HCT116 (cell line): ENCODE data around the gene POLR2C. TPM values are rescaled to one million over a fixed set of nuclear protein-coding genes. Genes with fewer than 3 reads are reported as not detected.

ENCODE experiments used
- ATAC-seq: fragments of 200-7000 bp; cut with Tn5 transposase; 2 replicates; pipeline ENCODE4 v1.9.1; 2020; ENCODE audit warnings: mild to moderate bottlenecking, moderate library complexity
- BruUV-seq: library from RNA; stranded (reverse); fragments of 400-500 nt; replicated peaks from 2 replicates; lab custom pipeline; 2021; lab: Mats Ljungman, UMichigan
- CTCF ChIA-PET: fragments of 300-600 bp; sonication (Branson Sonifier 250); formaldehyde crosslinking; loops from one replicate; lab custom pipeline; 2021; ENCODE audit warnings: antibody characterized with exemption; lab: Charles Lee
- POLR2A ChIA-PET: fragments of 300-600, 350-600 bp; sonication (Branson Sonifier 250); formaldehyde crosslinking; loops from one replicate; lab custom pipeline; 2021; ENCODE audit warnings: antibody characterized with exemption; lab: Charles Lee
- RAD21 ChIA-PET, 2 experiments: fragments of 300-600 bp; sonication (Branson Sonifier 250); formaldehyde crosslinking; loops; one replicate each; lab custom pipeline; 2023; ENCODE audit warnings: low total read pairs in 2 of 2; ENCODE audit not compliant: uncharacterized antibody in 2 of 2, unreplicated experiment in 2 of 2, low non-redundant PET in 1 of 2; lab: Charles Lee
- DNase-seq: peaks from one replicate; pipeline ENCODE4 v3.0.0-alpha.2; 2010; ENCODE audit warnings: low read depth, low spot score
- H2AFZ ChIP-seq: fragments of 200-600 bp; shearing (Covaris generic), sonication (generic); 2 replicates; pipeline ENCODE4 v1.6.1; 2017; ENCODE audit warnings: low read depth, mixed run types, mixed read lengths, antibody characterized with exemption, low read length; ENCODE audit not compliant: poor library complexity, severe bottlenecking
- H3K27ac ChIP-seq: 2 replicates; pipeline ENCODE4 v1.5.1; 2012; ENCODE audit warnings: low read depth, low read length
- H3K27me3 ChIP-seq: fragments of 200-600 bp; sonication (generic); 2 replicates; pipeline ENCODE4 v1.6.1; 2016; ENCODE audit warnings: mixed run types, low read length, mixed read lengths; ENCODE audit not compliant: insufficient read depth
- H3K36me3 ChIP-seq, 2 experiments: fragments of 200-500 bp in 1 of 2; fragments of 200-600 bp in 1 of 2; sonication (Bioruptor generic) in 1 of 2; sonication (generic) in 1 of 2; 2 replicates each; pipeline versions ENCODE4 v1.5.1 to v1.6.1; 2014 to 2016; ENCODE audit warnings: low read length in 2 of 2, inconsistent platforms in 1 of 2, mixed read lengths in 1 of 2, mixed run types in 1 of 2; ENCODE audit not compliant: insufficient read depth in 2 of 2, control insufficient read depth in 1 of 2
- H3K4me1 ChIP-seq, 2 experiments: fragments of 200-600 bp in 1 of 2; sonication (generic) in 1 of 2; 2 replicates each; pipeline versions ENCODE4 v1.5.1 to v1.6.1; 2012 to 2017; ENCODE audit warnings: low read length in 2 of 2, inconsistent platforms in 1 of 2, mild to moderate bottlenecking in 1 of 2, mixed read lengths in 1 of 2, mixed run types in 1 of 2, moderate library complexity in 1 of 2; ENCODE audit not compliant: insufficient read depth in 2 of 2, control insufficient read depth in 1 of 2
- H3K4me2 ChIP-seq: fragments of 200-600 bp; sonication (generic); 2 replicates; pipeline ENCODE4 v1.6.1; 2017; ENCODE audit warnings: mixed run types, low read length, mixed read lengths
- H3K4me3 ChIP-seq, 2 experiments: fragments of 200-600 bp in 1 of 2; sonication (generic) in 1 of 2; replicated peaks in 1 of 2; 2 replicates each; pipeline ENCODE4 v1.5.1; 2011 to 2016; ENCODE audit warnings: low read length in 2 of 2, control low read depth in 1 of 2, low read depth in 1 of 2, mild to moderate bottlenecking in 1 of 2, mixed read lengths in 1 of 2, mixed run types in 1 of 2
- H3K79me2 ChIP-seq: fragments of 200-600 bp; sonication (generic); 2 replicates; pipeline ENCODE4 v1.6.1; 2017; ENCODE audit warnings: mild to moderate bottlenecking, mixed run types, low read length, moderate library complexity, mixed read lengths; ENCODE audit not compliant: insufficient read depth
- H3K9ac ChIP-seq: fragments of 200-600 bp; sonication (generic); 2 replicates; pipeline ENCODE4 v1.6.1; 2016; ENCODE audit warnings: low read length, mixed read lengths
- H3K9me2 ChIP-seq: fragments of 200-600 bp; sonication (generic), shearing (Covaris generic); 2 replicates; pipeline ENCODE4 v1.6.1; 2017; ENCODE audit warnings: mixed run types, mild to moderate bottlenecking, moderate library complexity; ENCODE audit not compliant: insufficient read depth
- H3K9me3 ChIP-seq, 2 experiments: fragments of 200-500 bp in 1 of 2; fragments of 200-600 bp in 1 of 2; sonication (Bioruptor generic) in 1 of 2; sonication (generic) in 1 of 2; 2 replicates each; pipeline ENCODE4 v1.6.1; 2014 to 2017; ENCODE audit warnings: low read length in 2 of 2, mixed read lengths in 2 of 2, inconsistent platforms in 1 of 2, low read depth in 1 of 2, mild to moderate bottlenecking in 1 of 2, mixed run types in 1 of 2, moderate library complexity in 1 of 2; ENCODE audit not compliant: control insufficient read depth in 1 of 2, insufficient read depth in 1 of 2
- H4K20me1 ChIP-seq: fragments of 200-600 bp; sonication (generic), shearing (Covaris generic); 2 replicates; pipeline ENCODE4 v1.6.1; 2017; ENCODE audit warnings: mixed run types, mild to moderate bottlenecking, moderate library complexity; ENCODE audit not compliant: insufficient read depth
- CEBPB ChIP-seq: IDR thresholded peaks from 2 replicates; pipeline ENCODE4 v1.6.1; 2012; ENCODE audit warnings: low read depth
- EZH2phosphoT487 ChIP-seq: fragments of 200-600 bp; IDR thresholded peaks from 2 replicates; pipeline ENCODE4 v1.6.1; 2018; ENCODE audit warnings: antibody characterized with exemption, borderline replicate concordance
- POLR2A ChIP-seq: IDR thresholded peaks from 2 replicates; pipeline ENCODE4 v1.7.0; 2011; ENCODE audit warnings: borderline replicate concordance; ENCODE audit not compliant: insufficient read depth, insufficient read length; ENCODE audit errors: extremely low read depth
- SIN3A ChIP-seq: IDR thresholded peaks from 2 replicates; pipeline ENCODE4 v1.6.1; 2012; ENCODE audit warnings: low read depth
- TCF7L2 ChIP-seq: IDR thresholded peaks from 2 replicates; pipeline ENCODE4 v1.7.0; 2011; ENCODE audit warnings: borderline replicate concordance, inconsistent platforms; ENCODE audit not compliant: insufficient read depth, insufficient read length; ENCODE audit errors: extremely low read depth
- ZFX ChIP-seq: fragments of 450-650 bp; IDR thresholded peaks from 2 replicates; pipeline ENCODE4 v1.6.1; 2017
- intact Hi-C: fragments of 100-400 bp; cut with micrococcal nuclease; formaldehyde crosslinking; loops from 2 replicates; pipeline ENCODE4 v1.10.0; 2022
- total RNA-seq: library from RNA; stranded (reverse); gene quantifications from one replicate; pipeline ENCODE4 v1.2.1, GENCODE V29; 2021; ENCODE audit not compliant: unreplicated experiment
- TF ChIP-seq, protein P1 (sequence below): IDR thresholded peaks from 2 replicates; pipeline ENCODE4 v1.6.1; 2012

Gene POLR2C
- total RNA-seq, 1 experiment from 2014 or later: 74.4 TPM

GRCh38 chr16:57480754-57481230, 18.3 kb downstream of the POLR2C start:
- intact Hi-C loops: no loop called here
- TF ChIP-seq CEBPB (no peak), POLR2A (no peak), EZH2phosphoT487 (no peak), ZFX (no peak), TCF7L2 (no peak)
- TF ChIP-seq, protein P1, sequence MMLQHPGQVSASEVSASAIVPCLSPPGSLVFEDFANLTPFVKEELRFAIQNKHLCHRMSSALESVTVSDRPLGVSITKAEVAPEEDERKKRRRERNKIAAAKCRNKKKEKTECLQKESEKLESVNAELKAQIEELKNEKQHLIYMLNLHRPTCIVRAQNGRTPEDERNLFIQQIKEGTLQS: no peak
- H3K4me3 ChIP-seq: no peak overlapping the region
- H3K27ac ChIP-seq: no peak overlapping the region
- no peaks in the 10 kb centered on the region for H3K27me3 ChIP-seq
- no peak overlapping the region for H2AFZ ChIP-seq
- no peak overlapping the region for H3K9ac ChIP-seq
- peaks cover 19 to 38% of the 10 kb centered on the region in 2 experiments for H3K4me1 ChIP-seq
- no peaks in the 10 kb centered on the region for H3K9me3 ChIP-seq
- peak overlapping the region; percentile 48 for H3K4me2 ChIP-seq
- no peak for ATAC-seq
- H3K36me3 ChIP-seq: no peaks in the 10 kb centered on the region
- H3K9me2 ChIP-seq: no peaks in the 10 kb centered on the region
- POLR2A ChIA-PET: no interaction called here
- CTCF ChIA-PET: interaction anchor here (1.6 kb wide), 1 partner anchor 19 kb away, joined by 4 read pairs; the partner anchor contains the start of gene POLR2C
- RAD21 ChIA-PET: no interaction called here
- H4K20me1 ChIP-seq: no peaks in the 10 kb centered on the region
- no TSS peak for BruUV-seq
- DNase-seq: no peak
- H3K79me2 ChIP-seq: no peaks in the 10 kb centered on the region

GRCh38 chr16:57481421-57481820, 18.9 kb downstream of the POLR2C start:
- no peak overlapping the region for H3K9ac ChIP-seq
- no peak overlapping the region for H3K27ac ChIP-seq
- CTCF ChIA-PET: interaction anchor here (1.6 kb wide), 1 partner anchor 19 kb away, joined by 4 read pairs; the partner anchor contains the start of gene POLR2C
- TF ChIP-seq SIN3A: no peak
- no TSS peak for BruUV-seq
- H3K4me2 ChIP-seq: no peak overlapping the region
- H3K27me3 ChIP-seq: no peaks in the 10 kb centered on the region
- no peak overlapping the region for H3K4me3 ChIP-seq
- H3K9me3 ChIP-seq: no peaks in the 10 kb centered on the region
- no peaks in the 10 kb centered on the region for H3K36me3 ChIP-seq
- H3K79me2 ChIP-seq: no peaks in the 10 kb centered on the region
- H4K20me1 ChIP-seq: no peaks in the 10 kb centered on the region
- no peaks in the 10 kb centered on the region for H3K9me2 ChIP-seq
- ATAC-seq: no peak
- intact Hi-C loops: no loop called here
- H2AFZ ChIP-seq: no peak overlapping the region
- RAD21 ChIA-PET: no interaction called here
- no peak for DNase-seq
- peaks cover 13 to 34% of the 10 kb centered on the region in 2 experiments for H3K4me1 ChIP-seq
- POLR2A ChIA-PET: no interaction called here
